ENCODE measurements around the gene CNOT4. TPM values are rescaled to one million over a fixed set of nuclear protein-coding genes. Genes with fewer than 3 reads are reported as not detected.

The CNOT4 gene
- total RNA-seq, 1 experiment from 2014 or later, result 16.6 TPM

DNA sequence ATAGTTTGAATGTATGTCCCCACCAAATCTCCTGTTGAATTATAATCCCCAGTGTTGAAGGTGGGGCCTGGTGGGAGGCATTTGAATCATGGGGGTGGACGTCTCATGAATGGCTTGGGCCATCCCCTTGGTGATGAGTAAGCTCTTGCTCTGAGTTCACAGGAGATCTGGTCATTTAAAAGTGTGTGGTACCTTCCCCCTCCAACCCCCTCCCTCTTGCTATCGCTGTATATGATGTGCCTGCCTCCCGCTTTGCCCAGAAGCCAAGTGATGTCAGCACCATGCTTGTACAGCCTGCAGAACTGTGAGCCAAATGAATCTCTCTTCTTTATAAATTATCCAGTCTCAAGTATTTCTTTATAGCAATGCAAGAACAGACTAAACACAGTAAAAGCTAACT, 103.0 kb downstream of the CNOT4 start:
- no peaks in the 10 kb centered on the region for H3K27me3 ChIP-seq (ENCODE audit: insufficient read depth, low read length)
- H3K4me2 ChIP-seq (ENCODE audit: low read length), result no peak overlapping the region
- no peak overlapping the region for H2AFZ ChIP-seq (ENCODE audit: low read depth, low read length, poor library complexity, severe bottlenecking)
- H3K9me2 ChIP-seq (ENCODE audit: insufficient read depth), result no peaks in the 10 kb centered on the region
- ATAC-seq, result no peak
- DNase-seq (ENCODE audit: low read depth, low spot score), result no peak
- no peak overlapping the region for H3K27ac ChIP-seq (ENCODE audit: low read depth, low read length)
- H3K79me2 ChIP-seq (ENCODE audit: insufficient read depth, low read length), result no peaks in the 10 kb centered on the region; the same call in 1 of the 2 replicates
- TF ChIP-seq YY1 (IDR thresholded peaks at IDR 0.05; ENCODE audit: extremely low read depth, insufficient replicate concordance, low read depth, low read length), result no peak
- no peak for TF ChIP-seq EZH2 (IDR thresholded peaks at IDR 0.05)
- no peak overlapping the region for H3K9ac ChIP-seq (ENCODE audit: low read length)
- no peaks in the 10 kb centered on the region for H3K4me1 ChIP-seq (ENCODE audit: control insufficient read depth in 1 of 2, insufficient read depth in 2 of 2, low read length in 2 of 2)
- intact Hi-C loops (cut with micrococcal nuclease), result no loop called here
- POLR2A ChIA-PET, result no interaction called here
- CTCF ChIA-PET, result no interaction called here
- peaks cover 0 to 3% of the 10 kb centered on the region in 2 experiments; a peak in 1 of 4 replicates for H3K36me3 ChIP-seq (ENCODE audit: control insufficient read depth in 1 of 2, insufficient read depth in 2 of 2, low read length in 2 of 2)
- H3K9me3 ChIP-seq (ENCODE audit: control insufficient read depth in 1 of 2, insufficient read depth in 1 of 2, low read depth in 1 of 2, low read length in 2 of 2), result no peaks in the 10 kb centered on the region
- no peaks in the 10 kb centered on the region for H4K20me1 ChIP-seq (ENCODE audit: insufficient read depth)
- RAD21 ChIA-PET (ENCODE audit: low non-redundant PET in 1 of 2, low total read pairs in 2 of 2, uncharacterized antibody in 2 of 2, unreplicated experiment in 2 of 2), result no interaction called here
- no peak overlapping the region for H3K4me3 ChIP-seq (replicated peaks in 1 of 2; ENCODE audit: low read depth in 1 of 2, low read length in 2 of 2)
- no TSS peak for BruUV-seq (replicated peaks)

DNA sequence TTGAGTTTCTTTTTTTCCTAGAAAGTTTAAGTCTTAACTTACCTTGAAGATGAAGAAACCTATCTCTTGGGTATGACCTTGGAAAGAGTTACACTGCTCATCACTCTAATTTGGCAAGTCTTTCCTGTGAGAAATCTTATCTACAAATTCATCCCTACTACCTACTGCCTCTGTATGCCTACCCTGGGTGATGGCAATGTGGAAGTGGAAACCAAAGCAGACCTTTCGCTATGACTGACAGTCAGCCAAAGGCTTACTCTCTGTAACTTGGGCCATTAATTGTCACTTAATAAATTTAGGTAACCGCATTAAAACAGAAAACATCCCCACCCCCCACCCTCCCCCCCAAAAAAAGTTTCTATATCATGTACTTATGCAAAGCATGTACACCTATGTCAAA, 103.9 kb downstream of the CNOT4 start:
- Histone ChIP-seq H3K27me3 (ENCODE audit: insufficient read depth, low read length) (no peaks in the 10 kb centered on the region), H2AFZ (ENCODE audit: low read depth, low read length, poor library complexity, severe bottlenecking) (no peak overlapping the region), H3K4me2 (ENCODE audit: low read length) (no peak overlapping the region), H3K4me1 (ENCODE audit: control insufficient read depth in 1 of 2, insufficient read depth in 2 of 2, low read length in 2 of 2) (no peaks in the 10 kb centered on the region), H4K20me1 (ENCODE audit: insufficient read depth) (0 out of 2 replicates have a peak, but pooled peaks cover 5% of the 10 kb centered on the region), H3K27ac (ENCODE audit: low read depth, low read length) (no peak overlapping the region), H3K36me3 (ENCODE audit: control insufficient read depth in 1 of 2, insufficient read depth in 2 of 2, low read length in 2 of 2) (peaks cover 0 to 3% of the 10 kb centered on the region in 2 experiments; a peak in 1 of 4 replicates), H3K9ac (ENCODE audit: low read length) (no peak overlapping the region), H3K4me3 (replicated peaks in 1 of 2; ENCODE audit: low read depth in 1 of 2, low read length in 2 of 2) (no peak overlapping the region), H3K79me2 (ENCODE audit: insufficient read depth, low read length) (no peaks in the 10 kb centered on the region; the same call in 1 of the 2 replicates), H3K9me3 (ENCODE audit: control insufficient read depth in 1 of 2, insufficient read depth in 1 of 2, low read depth in 1 of 2, low read length in 2 of 2) (no peaks in the 10 kb centered on the region), H3K9me2 (ENCODE audit: insufficient read depth) (no peaks in the 10 kb centered on the region)
- intact Hi-C loops (cut with micrococcal nuclease), result no loop called here
- ATAC-seq (no peak), DNase-seq (ENCODE audit: low read depth, low spot score) (no peak)
- BruUV-seq (replicated peaks), result no TSS peak
- ChIA-PET CTCF (no interaction called here), POLR2A (no interaction called here), RAD21 (ENCODE audit: low non-redundant PET in 1 of 2, low total read pairs in 2 of 2, uncharacterized antibody in 2 of 2, unreplicated experiment in 2 of 2) (no interaction called here)
- TF ChIP-seq EZH2phosphoT487 (IDR thresholded peaks at IDR 0.05; ENCODE audit: borderline replicate concordance) (no peak), CEBPB (IDR thresholded peaks at IDR 0.05; ENCODE audit: low read depth) (no peak), ZNF274 (IDR thresholded peaks at IDR 0.05; ENCODE audit: low read depth, low read length) (no peak), EZH2 (IDR thresholded peaks at IDR 0.05) (no peak), FOSL1 (IDR thresholded peaks at IDR 0.05; ENCODE audit: low read depth) (no peak), SRF (IDR thresholded peaks at IDR 0.05; ENCODE audit: low read depth) (no peak), RAD21 (IDR thresholded peaks at IDR 0.05; ENCODE audit: low read depth) (no peak), ELF1 (IDR thresholded peaks at IDR 0.05; ENCODE audit: borderline replicate concordance, low read depth) (no peak), YY1 (IDR thresholded peaks at IDR 0.05; ENCODE audit: extremely low read depth, insufficient replicate concordance, low read depth, low read length) (no peak), POLR2AphosphoS5 (IDR thresholded peaks at IDR 0.05; ENCODE audit: low read depth, low read length) (no peak)
- TF ChIP-seq, protein P1, sequence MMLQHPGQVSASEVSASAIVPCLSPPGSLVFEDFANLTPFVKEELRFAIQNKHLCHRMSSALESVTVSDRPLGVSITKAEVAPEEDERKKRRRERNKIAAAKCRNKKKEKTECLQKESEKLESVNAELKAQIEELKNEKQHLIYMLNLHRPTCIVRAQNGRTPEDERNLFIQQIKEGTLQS (IDR thresholded peaks at IDR 0.05), result no peak
- TF ChIP-seq, protein P2, sequence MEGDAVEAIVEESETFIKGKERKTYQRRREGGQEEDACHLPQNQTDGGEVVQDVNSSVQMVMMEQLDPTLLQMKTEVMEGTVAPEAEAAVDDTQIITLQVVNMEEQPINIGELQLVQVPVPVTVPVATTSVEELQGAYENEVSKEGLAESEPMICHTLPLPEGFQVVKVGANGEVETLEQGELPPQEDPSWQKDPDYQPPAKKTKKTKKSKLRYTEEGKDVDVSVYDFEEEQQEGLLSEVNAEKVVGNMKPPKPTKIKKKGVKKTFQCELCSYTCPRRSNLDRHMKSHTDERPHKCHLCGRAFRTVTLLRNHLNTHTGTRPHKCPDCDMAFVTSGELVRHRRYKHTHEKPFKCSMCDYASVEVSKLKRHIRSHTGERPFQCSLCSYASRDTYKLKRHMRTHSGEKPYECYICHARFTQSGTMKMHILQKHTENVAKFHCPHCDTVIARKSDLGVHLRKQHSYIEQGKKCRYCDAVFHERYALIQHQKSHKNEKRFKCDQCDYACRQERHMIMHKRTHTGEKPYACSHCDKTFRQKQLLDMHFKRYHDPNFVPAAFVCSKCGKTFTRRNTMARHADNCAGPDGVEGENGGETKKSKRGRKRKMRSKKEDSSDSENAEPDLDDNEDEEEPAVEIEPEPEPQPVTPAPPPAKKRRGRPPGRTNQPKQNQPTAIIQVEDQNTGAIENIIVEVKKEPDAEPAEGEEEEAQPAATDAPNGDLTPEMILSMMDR (IDR thresholded peaks at IDR 0.05 in 2 of 3, conservative IDR thresholded peaks at IDR 0.05 in 1 of 3; ENCODE audit: borderline replicate concordance in 1 of 3, insufficient read depth in 1 of 3, low read depth in 2 of 3, low read length in 2 of 3), result no peak
